Measurements from ENCODE around the gene KLF11. TPM values are rescaled to one million over a fixed set of nuclear protein-coding genes. Genes with fewer than 3 reads are reported as not detected.

KLF11 gene
- total and polyA plus RNA-seq, 2 of the 8 experiments (the other 6 are each of a cell fraction or from before 2014, with no cell fraction given) = 6.4 to 10.1 TPM

GRCh38 chr2:10101491-10101890 lies 58.1 kb downstream of the KLF11 start:
- H2BK120ac ChIP-seq (replicated peaks; ENCODE audit: low read depth, low read length) = no peak overlapping the region
- no peak overlapping the region for H4K5ac ChIP-seq (ENCODE audit: insufficient read length, low read depth, low read length)
- H3K27ac ChIP-seq (ENCODE audit: low read depth, low read length) = no peak overlapping the region
- FAIRE-seq = no peak
- WGBS, 2 experiments (ENCODE audit: extremely low coverage in 1 of 2, insufficient coverage in 1 of 2, insufficient read length in 1 of 2, insufficient replicate concordance in 2 of 2, low coverage in 1 of 2, low lambda C conversion rate in 2 of 2, missing lambda C conversion rate in 1 of 2) = 77% methylated on average over 7 of the region's 7 CpGs; no CpG with 5 or more reads in 1 of the 2 experiments
- no peak for TF ChIP-seq RXRA (IDR thresholded peaks at IDR 0.05; ENCODE audit: insufficient read depth, low read depth, low read length)
- no peak for TF ChIP-seq CEBPB (IDR thresholded peaks at IDR 0.05; ENCODE audit: low read depth, low read length)
- no peaks in the 10 kb centered on the region for H4K20me1 ChIP-seq (replicated peaks in 1 of 2; ENCODE audit: control insufficient read depth in 1 of 2, insufficient read depth in 2 of 2, low read length in 2 of 2)
- H3K79me1 ChIP-seq (ENCODE audit: low read depth, low read length) = no peaks in the 10 kb centered on the region
- peaks cover 0 to 2% (median under 1%) of the 10 kb centered on the region in 4 experiments; a peak in 1 of 7 replicates for H3K4me1 ChIP-seq (replicated peaks in 1 of 4; ENCODE audit: control insufficient read depth in 3 of 4, insufficient read depth in 4 of 4, low read length in 3 of 4)
- H3K23me2 ChIP-seq (ENCODE audit: low read depth, low read length) = no peaks in the 10 kb centered on the region
- H3K14ac ChIP-seq (ENCODE audit: insufficient read length) = no peak overlapping the region
- DNase-seq (ENCODE audit: low read depth in 1 of 2, low spot score in 2 of 2) = no peak
- ChIA-PET CTCF (ENCODE audit: partially characterized antibody) (interaction anchor here (0.8 to 24.1 kb wide), 4 partner anchors 10 to 339 kb away, joined by 3 to 429 read pairs (median 4); partner anchors contain the start of gene CYS1), POLR2A (ENCODE audit: partially characterized antibody) (interaction anchor here (1.0 to 1.4 kb wide), 2 partner anchors 20 to 27 kb away, joined by 3 to 6 read pairs; no protein-coding TSS in a partner anchor)
- no peak overlapping the region for H2BK5ac ChIP-seq (ENCODE audit: low read depth, low read length)
- H3K9ac ChIP-seq (replicated peaks in 1 of 4; ENCODE audit: extremely low read depth in 1 of 4, low read depth in 3 of 4, low read length in 3 of 4) = no peak overlapping the region
- no peak overlapping the region for H4K91ac ChIP-seq (replicated peaks; ENCODE audit: insufficient read length, low read length)
- H4K8ac ChIP-seq (ENCODE audit: extremely low read depth, insufficient read depth, low read length) = no peak overlapping the region
- H3K4me2 ChIP-seq (ENCODE audit: insufficient read depth in 1 of 2, low read depth in 2 of 2, low read length in 2 of 2) = no peak overlapping the region
- no peak overlapping the region for H2AFZ ChIP-seq (ENCODE audit: low read length)
- no peak overlapping the region for H2BK15ac ChIP-seq (ENCODE audit: low read length)
- no peak overlapping the region for H3K4me3 ChIP-seq (ENCODE audit: extremely low read depth in 1 of 4, insufficient read depth in 2 of 4, low read depth in 3 of 4, low read length in 4 of 4)
- no peak overlapping the region for H2AK5ac ChIP-seq (ENCODE audit: low read depth, low read length)
- no peak overlapping the region for H3K23ac ChIP-seq (ENCODE audit: insufficient read length)
- no peaks in the 10 kb centered on the region for H3K27me3 ChIP-seq (replicated peaks in 1 of 4; ENCODE audit: control insufficient read depth in 3 of 4, extremely low read depth in 1 of 4, insufficient read depth in 3 of 4, low read length in 3 of 4)
- H3K4ac ChIP-seq (replicated peaks; ENCODE audit: insufficient read length, low read depth, low read length) = no peak overlapping the region
- H3K79me2 ChIP-seq (ENCODE audit: control insufficient read depth in 1 of 2, insufficient read depth in 2 of 2, low read length in 2 of 2) = no peaks in the 10 kb centered on the region
- no peak overlapping the region for H2BK12ac ChIP-seq (ENCODE audit: low read depth, low read length)
- H3K56ac ChIP-seq (replicated peaks; ENCODE audit: insufficient read length, low read depth, low read length) = no peak overlapping the region
- no peaks in the 10 kb centered on the region for H3K36me3 ChIP-seq (ENCODE audit: control insufficient read depth in 2 of 4, insufficient read depth in 4 of 4, low read length in 3 of 4)
- peaks cover 0 to 3% of the 10 kb centered on the region in 2 experiments; a peak in 1 of 4 replicates for H3K9me3 ChIP-seq (ENCODE audit: insufficient read depth in 2 of 2, low read depth in 1 of 2, low read length in 1 of 2)
- H2BK20ac ChIP-seq (ENCODE audit: low read length) = no peak overlapping the region
- H3K18ac ChIP-seq (ENCODE audit: extremely low read depth, low read length) = no peak overlapping the region
